HL-60 (cell line): Measurements from ENCODE around the gene RHBDD1.

ENCODE experiments used
- GABPA ChIP-seq: IDR thresholded peaks from 2 replicates; pipeline ENCODE4 v1.6.1; 2012; ENCODE audit warnings: low read depth
- POLR2AphosphoS5 ChIP-seq: IDR thresholded peaks from 2 replicates; pipeline ENCODE4 v1.6.1; 2012; ENCODE audit warnings: low read depth
- SPI1 ChIP-seq: IDR thresholded peaks from 2 replicates; pipeline ENCODE4 v1.6.1; 2012; ENCODE audit warnings: low read depth, mild to moderate bottlenecking, borderline replicate concordance
- TF ChIP-seq, protein P1 (sequence below): IDR thresholded peaks from one replicate; pipeline ENCODE4 v1.5.1; 2011; ENCODE audit warnings: low read length, control low read depth, inconsistent platforms; ENCODE audit not compliant: insufficient read depth

DNA sequence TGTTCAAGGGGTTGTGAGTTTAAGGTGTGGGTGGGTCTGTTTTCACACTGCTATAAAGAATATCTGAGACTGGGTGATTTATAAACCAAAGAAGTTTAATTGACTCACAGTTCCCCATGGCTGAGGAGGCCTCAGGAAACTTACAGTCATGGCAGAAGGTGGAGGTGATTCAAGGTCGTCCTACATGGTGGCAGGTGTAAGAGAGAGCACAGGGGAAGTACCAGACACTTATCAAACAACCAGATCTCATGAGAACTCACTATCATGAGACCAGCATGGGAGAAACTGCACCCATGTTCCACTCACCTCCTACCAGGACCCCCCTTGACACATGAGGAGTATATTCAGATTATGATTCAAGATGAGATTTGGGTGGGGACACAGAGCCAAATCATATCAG, 38.0 kb downstream of the RHBDD1 start:
- TF ChIP-seq, protein P1, sequence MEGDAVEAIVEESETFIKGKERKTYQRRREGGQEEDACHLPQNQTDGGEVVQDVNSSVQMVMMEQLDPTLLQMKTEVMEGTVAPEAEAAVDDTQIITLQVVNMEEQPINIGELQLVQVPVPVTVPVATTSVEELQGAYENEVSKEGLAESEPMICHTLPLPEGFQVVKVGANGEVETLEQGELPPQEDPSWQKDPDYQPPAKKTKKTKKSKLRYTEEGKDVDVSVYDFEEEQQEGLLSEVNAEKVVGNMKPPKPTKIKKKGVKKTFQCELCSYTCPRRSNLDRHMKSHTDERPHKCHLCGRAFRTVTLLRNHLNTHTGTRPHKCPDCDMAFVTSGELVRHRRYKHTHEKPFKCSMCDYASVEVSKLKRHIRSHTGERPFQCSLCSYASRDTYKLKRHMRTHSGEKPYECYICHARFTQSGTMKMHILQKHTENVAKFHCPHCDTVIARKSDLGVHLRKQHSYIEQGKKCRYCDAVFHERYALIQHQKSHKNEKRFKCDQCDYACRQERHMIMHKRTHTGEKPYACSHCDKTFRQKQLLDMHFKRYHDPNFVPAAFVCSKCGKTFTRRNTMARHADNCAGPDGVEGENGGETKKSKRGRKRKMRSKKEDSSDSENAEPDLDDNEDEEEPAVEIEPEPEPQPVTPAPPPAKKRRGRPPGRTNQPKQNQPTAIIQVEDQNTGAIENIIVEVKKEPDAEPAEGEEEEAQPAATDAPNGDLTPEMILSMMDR: no peak
- no peak for TF ChIP-seq POLR2AphosphoS5
- TF ChIP-seq GABPA: no peak
- TF ChIP-seq SPI1: no peak
